Measurements from ENCODE around the gene CDKN1B. TPM values are rescaled to one million over a fixed set of nuclear protein-coding genes. Genes with fewer than 3 reads are reported as not detected.

Gene CDKN1B
- total RNA-seq, 1 experiment from 2014 or later, result 33.1 TPM

DNA sequence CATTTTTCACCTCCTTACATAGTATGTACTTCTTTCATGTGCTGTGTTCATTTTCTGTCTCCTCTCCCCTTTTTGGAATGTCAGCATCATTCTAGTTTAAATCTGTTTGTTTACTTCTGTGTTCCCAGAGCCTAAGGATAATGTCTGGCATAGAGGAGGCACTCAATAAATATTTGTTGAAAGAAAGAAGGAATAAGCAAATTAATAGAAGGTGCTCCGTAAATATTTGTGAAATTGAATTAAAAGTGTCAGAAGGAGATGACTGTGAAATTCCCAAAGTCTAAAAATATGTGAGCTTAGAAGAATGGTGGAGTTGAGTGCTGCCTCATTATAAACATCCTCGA, 3.3 kb upstream of the CDKN1B start (continued):
- TF ChIP-seq, protein P1, sequence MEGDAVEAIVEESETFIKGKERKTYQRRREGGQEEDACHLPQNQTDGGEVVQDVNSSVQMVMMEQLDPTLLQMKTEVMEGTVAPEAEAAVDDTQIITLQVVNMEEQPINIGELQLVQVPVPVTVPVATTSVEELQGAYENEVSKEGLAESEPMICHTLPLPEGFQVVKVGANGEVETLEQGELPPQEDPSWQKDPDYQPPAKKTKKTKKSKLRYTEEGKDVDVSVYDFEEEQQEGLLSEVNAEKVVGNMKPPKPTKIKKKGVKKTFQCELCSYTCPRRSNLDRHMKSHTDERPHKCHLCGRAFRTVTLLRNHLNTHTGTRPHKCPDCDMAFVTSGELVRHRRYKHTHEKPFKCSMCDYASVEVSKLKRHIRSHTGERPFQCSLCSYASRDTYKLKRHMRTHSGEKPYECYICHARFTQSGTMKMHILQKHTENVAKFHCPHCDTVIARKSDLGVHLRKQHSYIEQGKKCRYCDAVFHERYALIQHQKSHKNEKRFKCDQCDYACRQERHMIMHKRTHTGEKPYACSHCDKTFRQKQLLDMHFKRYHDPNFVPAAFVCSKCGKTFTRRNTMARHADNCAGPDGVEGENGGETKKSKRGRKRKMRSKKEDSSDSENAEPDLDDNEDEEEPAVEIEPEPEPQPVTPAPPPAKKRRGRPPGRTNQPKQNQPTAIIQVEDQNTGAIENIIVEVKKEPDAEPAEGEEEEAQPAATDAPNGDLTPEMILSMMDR (IDR thresholded peaks at IDR 0.05 in 2 of 3, conservative IDR thresholded peaks at IDR 0.05 in 1 of 3; ENCODE audit: borderline replicate concordance in 1 of 3, insufficient read depth in 1 of 3, low read depth in 2 of 3, low read length in 2 of 3), result no peak

GRCh38 chr12:12714276-12715021, 2.7 kb upstream of the CDKN1B start:
- Histone ChIP-seq H3K9me3 (ENCODE audit: control insufficient read depth in 1 of 2, insufficient read depth in 1 of 2, low read depth in 1 of 2, low read length in 2 of 2) (no peaks in the 10 kb centered on the region), H3K4me2 (ENCODE audit: low read length) (no peak overlapping the region), H3K9me2 (ENCODE audit: insufficient read depth) (no peaks in the 10 kb centered on the region), H4K20me1 (ENCODE audit: insufficient read depth) (no peaks in the 10 kb centered on the region), H3K27me3 (ENCODE audit: insufficient read depth, low read length) (no peaks in the 10 kb centered on the region), H3K36me3 (ENCODE audit: control insufficient read depth in 1 of 2, insufficient read depth in 2 of 2, low read length in 2 of 2) (peaks cover 3 to 8% of the 10 kb centered on the region in 2 experiments; a peak in 2 of 4 replicates), H3K9ac (ENCODE audit: low read length) (no peak overlapping the region), H3K79me2 (ENCODE audit: insufficient read depth, low read length) (peaks cover 22% of the 10 kb centered on the region), H3K27ac (ENCODE audit: low read depth, low read length) (no peak overlapping the region), H3K4me1 (ENCODE audit: control insufficient read depth in 1 of 2, insufficient read depth in 2 of 2, low read length in 2 of 2) (peaks cover 10 to 34% of the 10 kb centered on the region in 2 experiments; a peak in 3 of 4 replicates), H3K4me3 (replicated peaks in 1 of 2; ENCODE audit: low read depth in 1 of 2, low read length in 2 of 2) (no peak overlapping the region), H2AFZ (ENCODE audit: low read depth, low read length, poor library complexity, severe bottlenecking) (peak overlapping the region; percentile 10)
- DNase-seq (ENCODE audit: low read depth, low spot score) (no peak), ATAC-seq (no peak)
- ChIA-PET RAD21 (ENCODE audit: low non-redundant PET in 1 of 2, low total read pairs in 2 of 2, uncharacterized antibody in 2 of 2, unreplicated experiment in 2 of 2) (no interaction called here), CTCF (interaction anchor here (1.0 to 1.5 kb wide), 2 partner anchors 11 to 22 kb away, joined by 4 to 7 read pairs; no protein-coding TSS in a partner anchor), POLR2A (interaction anchor here (0.7 to 2.4 kb wide), 2 partner anchors 10 to 11 kb away, joined by 3 to 21 read pairs; no protein-coding TSS in a partner anchor)
- no peak for TF ChIP-seq REST (IDR thresholded peaks at IDR 0.05; ENCODE audit: low read depth)
- TF ChIP-seq, protein P1 (IDR thresholded peaks at IDR 0.05 in 2 of 3, conservative IDR thresholded peaks at IDR 0.05 in 1 of 3; ENCODE audit: borderline replicate concordance in 1 of 3, insufficient read depth in 1 of 3, low read depth in 2 of 3, low read length in 2 of 3), result 0 out of 6 replicates have a peak, but pooled peaks have one; percentile 3 to 22 (median 17)
- TF ChIP-seq RAD21 (IDR thresholded peaks at IDR 0.05; ENCODE audit: low read depth), result 0 out of 2 replicates have a peak, but pooled peaks have one; percentile 9
- TF ChIP-seq ZBTB33 (IDR thresholded peaks at IDR 0.05; ENCODE audit: extremely low read depth, insufficient replicate concordance, low read length), result no peak
- TF ChIP-seq EGR1 (IDR thresholded peaks at IDR 0.05; ENCODE audit: low read depth), result no peak
- TF ChIP-seq EZH2 (IDR thresholded peaks at IDR 0.05), result no peak
- no peak for TF ChIP-seq CBX3 (IDR thresholded peaks at IDR 0.05; ENCODE audit: low read depth)
- TF ChIP-seq ZNF274 (IDR thresholded peaks at IDR 0.05; ENCODE audit: low read depth, low read length), result no peak
- no TSS peak for BruUV-seq (replicated peaks)
- intact Hi-C loops (cut with micrococcal nuclease), result no loop called here
